Vagina (tissue), 2 donors: ENCODE results near the gene AGPAT4. TPM values are rescaled to one million over a fixed set of nuclear protein-coding genes. Genes with fewer than 3 reads are reported as not detected.

Source experiments
- DNase-seq, 2 donors: peaks; one replicate each; pipeline ENCODE4 v3.0.0-alpha.2; 2017; ENCODE audit errors: extremely low spot score in 2 of 2
- H3K27ac ChIP-seq: fragments of 200-600 bp; sonication (generic); one replicate; pipeline ENCODE4 v1.5.1; 2019
- H3K27me3 ChIP-seq: fragments of 200-600 bp; sonication (generic); one replicate; pipeline ENCODE4 v1.5.1; 2019
- H3K36me3 ChIP-seq, 2 donors: fragments of 200-600 bp; sonication (generic); one replicate each; pipeline ENCODE4 v1.5.1; 2017 to 2019
- H3K4me1 ChIP-seq: fragments of 200-600 bp; sonication (generic); one replicate; pipeline ENCODE4 v1.5.1; 2019
- H3K4me3 ChIP-seq, 2 donors: fragments of 200-600 bp; sonication (generic); 1 replicate in 1 of 2; 2 replicates in 1 of 2; pipeline ENCODE4 v1.5.1; 2016 to 2019
- H3K9me3 ChIP-seq: fragments of 200-600 bp; sonication (generic); one replicate; pipeline ENCODE4 v1.5.1; 2019
- CTCF ChIP-seq, 3 experiments: fragments of 450-650 bp in 2 of 3; fragments of 200-600 bp in 1 of 3; sonication (generic) in 1 of 3; IDR thresholded peaks; one replicate each; pipeline ENCODE4 v1.5.1; 2017 to 2019; ENCODE audit warnings: antibody characterized with exemption in 3 of 3, mild to moderate bottlenecking in 2 of 3, moderate library complexity in 2 of 3
- POLR2A ChIP-seq, 2 donors: fragments of 450-650 bp; IDR thresholded peaks; one replicate each; pipeline ENCODE4 v1.6.1; 2017; ENCODE audit warnings: antibody characterized with exemption in 2 of 2, mild to moderate bottlenecking in 2 of 2, moderate library complexity in 2 of 2
- POLR2AphosphoS5 ChIP-seq, 2 donors: sonication (generic); formaldehyde crosslinking; IDR thresholded peaks; one replicate each; pipeline ENCODE4 v1.9.0; 2017; ENCODE audit warnings: antibody characterized with exemption in 2 of 2, mild to moderate bottlenecking in 2 of 2, low read depth in 1 of 2; ENCODE audit not compliant: insufficient read depth in 1 of 2
- intact Hi-C: fragments of 100-400 bp; cut with DNase I; formaldehyde crosslinking; loops from one replicate; pipeline ENCODE4 v1.15.1; 2023
- total RNA-seq: library from RNA; depleted of rRNA; stranded (reverse); fragments of >200 nt; gene quantifications from one replicate; pipeline ENCODE4 v1.2.3, GENCODE V29; 2016

The AGPAT4 gene
- total RNA-seq, 1 donor from 2014 or later = 6.9 TPM

- no peak for DNase-seq
- Histone ChIP-seq H3K4me1 (no peaks in the 10 kb centered on the region), H3K27ac (no peak overlapping the region), H3K27me3 (no peaks in the 10 kb centered on the region), H3K4me3 (no peak overlapping the region), H3K36me3 (peaks cover 0 to 85% of the 10 kb centered on the region in 2 donors), H3K9me3 (no peaks in the 10 kb centered on the region)
- intact Hi-C loops = no loop called here
- no peak for TF ChIP-seq POLR2AphosphoS5 (IDR thresholded peaks at IDR 0.05; ENCODE audit: insufficient read depth in 1 of 2, low read depth in 1 of 2)
- TF ChIP-seq POLR2A (IDR thresholded peaks at IDR 0.05) = no peak
- TF ChIP-seq CTCF (IDR thresholded peaks at IDR 0.05) = no peak
These were observed 157.3 kb downstream of the AGPAT4 start for GRCh38 chr6:161116554-161116953.

DNA sequence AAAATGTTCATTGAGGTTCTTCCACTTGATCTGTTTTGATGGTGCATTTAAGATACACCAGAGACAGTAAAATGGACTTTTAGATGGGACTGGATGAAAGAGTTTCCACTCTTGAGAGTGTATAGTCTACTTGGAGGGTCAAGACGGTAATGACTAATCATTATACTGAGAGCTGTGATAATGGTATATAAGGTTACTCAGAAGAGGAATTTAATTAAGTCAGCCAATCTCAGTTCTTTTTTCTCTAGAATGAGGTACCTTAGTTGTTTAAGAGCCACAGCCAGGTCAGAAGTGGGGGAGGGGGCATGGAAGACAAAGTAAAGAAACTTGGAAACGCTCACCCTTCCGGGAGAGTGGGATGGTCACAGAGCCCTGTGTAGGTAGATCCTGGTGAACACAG lies 158.4 kb downstream of the AGPAT4 start:
- no peak for DNase-seq
- Histone ChIP-seq H3K27ac (no peak overlapping the region), H3K4me1 (no peaks in the 10 kb centered on the region), H3K9me3 (no peaks in the 10 kb centered on the region), H3K36me3 (peaks cover 0 to 92% of the 10 kb centered on the region in 2 donors), H3K27me3 (no peaks in the 10 kb centered on the region), H3K4me3 (no peak overlapping the region)
- TF ChIP-seq CTCF (IDR thresholded peaks at IDR 0.05) (no peak), POLR2AphosphoS5 (IDR thresholded peaks at IDR 0.05; ENCODE audit: insufficient read depth in 1 of 2, low read depth in 1 of 2) (no peak), POLR2A (IDR thresholded peaks at IDR 0.05) (no peak)
- intact Hi-C loops = no loop called here

DNA sequence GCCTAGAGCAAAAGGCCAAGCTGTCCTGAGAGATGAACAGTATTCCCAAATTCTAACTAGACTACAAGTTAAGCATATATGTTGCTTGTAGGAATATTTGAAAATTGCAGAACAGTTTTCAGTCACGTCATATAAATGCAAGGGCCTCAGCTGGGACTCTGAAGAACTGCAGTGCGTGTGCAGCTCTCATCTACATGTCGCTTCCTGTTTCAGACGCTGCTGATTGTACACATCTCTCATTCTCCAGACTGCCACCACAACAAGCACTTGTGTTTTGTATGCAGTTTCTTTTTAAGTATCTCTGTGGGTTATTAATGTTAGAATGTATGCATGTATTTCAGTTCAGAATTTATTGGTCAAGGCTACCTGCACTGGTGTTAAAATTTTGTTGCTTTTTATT lies 162.6 kb downstream of the AGPAT4 start:
- DNase-seq = no peak
- intact Hi-C loops = no loop called here
- Histone ChIP-seq H3K27me3 (no peaks in the 10 kb centered on the region), H3K36me3 (peaks cover 0 to 96% of the 10 kb centered on the region in 2 donors), H3K27ac (no peak overlapping the region), H3K9me3 (no peaks in the 10 kb centered on the region), H3K4me3 (no peak overlapping the region), H3K4me1 (no peaks in the 10 kb centered on the region)
- no peak for TF ChIP-seq CTCF (IDR thresholded peaks at IDR 0.05)
- no peak for TF ChIP-seq POLR2A (IDR thresholded peaks at IDR 0.05)
- no peak for TF ChIP-seq POLR2AphosphoS5 (IDR thresholded peaks at IDR 0.05; ENCODE audit: insufficient read depth in 1 of 2, low read depth in 1 of 2)

GRCh38 chr6:161110028-161110779 lies 163.7 kb downstream of the AGPAT4 start:
- intact Hi-C loops = no loop called here
- Histone ChIP-seq H3K9me3 (no peaks in the 10 kb centered on the region), H3K36me3 (peaks cover 0 to 85% of the 10 kb centered on the region in 2 donors), H3K4me1 (no peaks in the 10 kb centered on the region), H3K4me3 (no peak overlapping the region), H3K27me3 (no peaks in the 10 kb centered on the region), H3K27ac (no peak overlapping the region)
- TF ChIP-seq POLR2A (IDR thresholded peaks at IDR 0.05) (no peak), CTCF (IDR thresholded peaks at IDR 0.05) (no peak), POLR2AphosphoS5 (IDR thresholded peaks at IDR 0.05; ENCODE audit: insufficient read depth in 1 of 2, low read depth in 1 of 2) (no peak)
- no peak for DNase-seq

DNA sequence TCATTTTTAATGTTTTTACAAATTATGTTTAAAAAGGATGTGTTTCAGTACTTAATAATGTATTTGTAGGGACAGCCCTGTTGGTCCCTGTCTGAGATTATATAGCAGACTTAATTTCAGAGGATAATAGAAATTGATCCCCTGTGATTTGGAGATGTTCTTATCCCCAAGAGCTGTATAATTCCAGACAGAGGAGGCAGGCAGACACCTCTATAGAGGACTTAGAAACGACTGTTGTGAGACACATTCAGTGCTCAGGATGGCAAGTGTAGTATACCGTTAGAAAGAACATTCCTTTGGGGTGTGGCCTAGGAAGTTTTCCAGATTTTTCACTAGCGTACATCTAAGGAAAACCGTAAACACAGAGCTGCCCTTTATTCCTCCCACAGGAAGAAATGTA lies 164.5 kb downstream of the AGPAT4 start:
- no peaks in the 10 kb centered on the region for H3K4me1 ChIP-seq
- TF ChIP-seq POLR2A (IDR thresholded peaks at IDR 0.05) = no peak
- TF ChIP-seq POLR2AphosphoS5 (IDR thresholded peaks at IDR 0.05; ENCODE audit: insufficient read depth in 1 of 2, low read depth in 1 of 2) = no peak
- no peak for TF ChIP-seq CTCF (IDR thresholded peaks at IDR 0.05)
- H3K9me3 ChIP-seq = no peaks in the 10 kb centered on the region
- intact Hi-C loops = no loop called here
- DNase-seq = no peak
- H3K27ac ChIP-seq = no peak overlapping the region
- H3K27me3 ChIP-seq = no peaks in the 10 kb centered on the region
- peaks cover 0 to 77% of the 10 kb centered on the region in 2 donors for H3K36me3 ChIP-seq
- H3K4me3 ChIP-seq = no peak overlapping the region
